HG03571 (cell line): Measurements from ENCODE around the gene EEF1AKMT3.
"Not testable (repeated sequence)": the region's sequence is repeated elsewhere in the genome, so short reads cannot be mapped to it uniquely, and the experiment has no call there.

Experiments
- ATAC-seq: cut with Tn5 transposase; IDR thresholded peaks from one replicate; pipeline ENCODE4 v1.9.1; 2021; ENCODE audit not compliant: unreplicated experiment

EEF1AKMT3 gene

GRCh38 chr12:57764662-57765002, 7.8 kb upstream of the EEF1AKMT3 start:
- no peak for ATAC-seq

GRCh38 chr12:57765003-57765697, 7.3 kb upstream of the EEF1AKMT3 start:
- ATAC-seq, result no peak

- no peak for ATAC-seq
Observed at GRCh38 chr12:57765698-57766463, 6.5 kb upstream of the EEF1AKMT3 start.

- no peak for ATAC-seq
Observed at GRCh38 chr12:57766464-57767304, 5.7 kb upstream of the EEF1AKMT3 start, which contains the start of gene CYP27B1. Gene CYP27B1 (minus strand): TSS chr12:57767078. CDS start chr12:57767041, 37 bp downstream.

GRCh38 chr12:57767305-57767698, 5.1 kb upstream of the EEF1AKMT3 start:
- no peak for ATAC-seq

GRCh38 chr12:57767876-57768275, 4.5 kb upstream of the EEF1AKMT3 start:
- no peak for ATAC-seq

GRCh38 chr12:57769594-57769993, 2.8 kb upstream of the EEF1AKMT3 start:
- ATAC-seq, result no peak

- no peak for ATAC-seq
Observed at GRCh38 chr12:57770734-57771133, 1.7 kb upstream of the EEF1AKMT3 start.

GRCh38 chr12:57771236-57771872, 1.1 kb upstream of the EEF1AKMT3 start:
- ATAC-seq, result peak; percentile 68

- ATAC-seq, result peak; percentile 79
Observed at GRCh38 chr12:57771873-57772428, 463 bp upstream of the EEF1AKMT3 start, which contains the start of gene METTL1. Gene METTL1 (minus strand): TSS chr12:57772105. CDS start chr12:57772083, 22 bp downstream.

- ATAC-seq, result not testable (repeated sequence)
Observed at GRCh38 chr12:57774634-57775033, 2.2 kb downstream of the EEF1AKMT3 start.

GRCh38 chr12:57775044-57775443, 2.6 kb downstream of the EEF1AKMT3 start:
- ATAC-seq, result no peak

- no peak for ATAC-seq
Observed at GRCh38 chr12:57775563-57776246, 3.3 kb downstream of the EEF1AKMT3 start.

- no peak for ATAC-seq
Observed at GRCh38 chr12:57776247-57776587, 3.8 kb downstream of the EEF1AKMT3 start.

GRCh38 chr12:57777367-57777766, 5.0 kb downstream of the EEF1AKMT3 start:
- no peak for ATAC-seq

- ATAC-seq, result no peak
Observed at GRCh38 chr12:57777911-57778310, 5.5 kb downstream of the EEF1AKMT3 start.

- ATAC-seq, result no peak
Observed at GRCh38 chr12:57779736-57780135, 7.3 kb downstream of the EEF1AKMT3 start.

GRCh38 chr12:57780284-57780897, 8.0 kb downstream of the EEF1AKMT3 start:
- no peak for ATAC-seq

GRCh38 chr12:57781244-57781643, 8.8 kb downstream of the EEF1AKMT3 start:
- ATAC-seq, result no peak

- no peak for ATAC-seq
Observed at GRCh38 chr12:57781801-57782200, 9.4 kb downstream of the EEF1AKMT3 start.
